ENCODE results near the gene RPS6KA5.
"Not testable (repeated sequence)": the region's sequence is repeated elsewhere in the genome, so short reads cannot be mapped to it uniquely, and the experiment has no call there.

The RPS6KA5 gene

DNA sequence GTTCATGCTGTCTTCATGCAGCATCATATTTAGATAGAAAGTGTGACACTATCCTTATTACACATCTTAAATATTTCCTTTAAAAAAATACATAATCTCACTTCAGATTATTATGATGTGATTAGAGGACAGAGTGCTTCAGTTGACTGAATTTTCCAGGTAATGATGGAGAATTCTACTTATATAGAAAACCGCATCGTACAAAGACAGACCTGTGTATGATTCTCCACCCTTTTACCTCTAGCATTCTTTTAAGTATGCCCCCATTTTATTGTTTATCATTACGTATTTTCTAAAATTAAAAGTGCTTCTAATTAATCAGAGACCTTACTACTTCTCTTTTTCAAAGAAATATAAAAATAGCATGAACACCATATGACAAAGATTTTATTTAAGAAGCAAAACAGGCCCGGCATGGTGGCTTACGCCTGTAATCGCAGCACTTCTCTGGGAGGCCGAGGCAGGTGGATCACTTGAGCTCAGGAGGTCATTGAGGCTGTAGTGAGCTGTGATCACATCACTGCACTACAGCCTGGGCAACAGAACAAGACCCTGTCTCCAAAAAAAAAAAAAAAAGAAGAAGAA is 13.9 kb downstream of the RPS6KA5 start:
- TF ChIP-seq, protein P1, sequence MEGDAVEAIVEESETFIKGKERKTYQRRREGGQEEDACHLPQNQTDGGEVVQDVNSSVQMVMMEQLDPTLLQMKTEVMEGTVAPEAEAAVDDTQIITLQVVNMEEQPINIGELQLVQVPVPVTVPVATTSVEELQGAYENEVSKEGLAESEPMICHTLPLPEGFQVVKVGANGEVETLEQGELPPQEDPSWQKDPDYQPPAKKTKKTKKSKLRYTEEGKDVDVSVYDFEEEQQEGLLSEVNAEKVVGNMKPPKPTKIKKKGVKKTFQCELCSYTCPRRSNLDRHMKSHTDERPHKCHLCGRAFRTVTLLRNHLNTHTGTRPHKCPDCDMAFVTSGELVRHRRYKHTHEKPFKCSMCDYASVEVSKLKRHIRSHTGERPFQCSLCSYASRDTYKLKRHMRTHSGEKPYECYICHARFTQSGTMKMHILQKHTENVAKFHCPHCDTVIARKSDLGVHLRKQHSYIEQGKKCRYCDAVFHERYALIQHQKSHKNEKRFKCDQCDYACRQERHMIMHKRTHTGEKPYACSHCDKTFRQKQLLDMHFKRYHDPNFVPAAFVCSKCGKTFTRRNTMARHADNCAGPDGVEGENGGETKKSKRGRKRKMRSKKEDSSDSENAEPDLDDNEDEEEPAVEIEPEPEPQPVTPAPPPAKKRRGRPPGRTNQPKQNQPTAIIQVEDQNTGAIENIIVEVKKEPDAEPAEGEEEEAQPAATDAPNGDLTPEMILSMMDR (conservative IDR thresholded peaks at IDR 0.05; ENCODE audit: control insufficient read depth, insufficient read depth, low read depth, low read length): no peak
- H3K4me3 ChIP-seq (ENCODE audit: control insufficient read depth, low read depth, low read length): no peak overlapping the region
- no peak for DNase-seq (ENCODE audit: low read depth)

GRCh38 chr14:91041450-91041849 is 19.0 kb downstream of the RPS6KA5 start:
- TF ChIP-seq, protein P1 (conservative IDR thresholded peaks at IDR 0.05; ENCODE audit: control insufficient read depth, insufficient read depth, low read depth, low read length): no peak
- no peak overlapping the region for H3K4me3 ChIP-seq (ENCODE audit: control insufficient read depth, low read depth, low read length)

GRCh38 chr14:91040545-91040944 is 19.9 kb downstream of the RPS6KA5 start:
- DNase-seq (ENCODE audit: low read depth): no peak
- TF ChIP-seq, protein P1 (conservative IDR thresholded peaks at IDR 0.05; ENCODE audit: control insufficient read depth, insufficient read depth, low read depth, low read length): no peak
- H3K4me3 ChIP-seq (ENCODE audit: control insufficient read depth, low read depth, low read length): no peak overlapping the region

More at GRCh38 chr14:91041450-91041849, 19.0 kb downstream of the RPS6KA5 start:
- no peak for DNase-seq (ENCODE audit: low read depth)

DNA sequence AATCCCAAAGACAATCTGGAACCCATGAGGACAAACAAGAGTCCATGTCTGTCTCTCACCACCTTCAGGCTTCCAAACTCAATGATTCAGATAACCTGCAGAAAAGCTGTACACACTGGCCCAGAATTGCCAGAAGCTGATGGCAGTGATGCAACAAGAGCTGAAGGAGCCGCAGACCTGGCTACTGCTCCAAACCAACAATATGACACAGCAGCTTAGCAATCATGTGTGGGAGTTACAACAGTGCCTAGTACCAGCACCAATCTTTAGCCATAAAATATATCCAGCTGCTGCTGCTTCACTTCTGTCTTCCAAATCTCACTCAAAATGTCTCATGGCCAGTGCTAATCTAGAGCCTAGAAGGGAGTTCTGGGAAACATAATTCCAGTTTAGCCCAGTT is 22.0 kb downstream of the RPS6KA5 start:
- peak; percentile 87 for DNase-seq (ENCODE audit: low read depth)
- H3K4me3 ChIP-seq (ENCODE audit: control insufficient read depth, low read depth, low read length): no peak overlapping the region
- TF ChIP-seq, protein P1 (conservative IDR thresholded peaks at IDR 0.05; ENCODE audit: control insufficient read depth, insufficient read depth, low read depth, low read length): no peak

GRCh38 chr14:91036741-91037469 is 23.5 kb downstream of the RPS6KA5 start:
- TF ChIP-seq, protein P1 (conservative IDR thresholded peaks at IDR 0.05; ENCODE audit: control insufficient read depth, insufficient read depth, low read depth, low read length): no peak
- peak; percentile 61 for DNase-seq (ENCODE audit: low read depth)
- H3K4me3 ChIP-seq (ENCODE audit: control insufficient read depth, low read depth, low read length): no peak overlapping the region

DNA sequence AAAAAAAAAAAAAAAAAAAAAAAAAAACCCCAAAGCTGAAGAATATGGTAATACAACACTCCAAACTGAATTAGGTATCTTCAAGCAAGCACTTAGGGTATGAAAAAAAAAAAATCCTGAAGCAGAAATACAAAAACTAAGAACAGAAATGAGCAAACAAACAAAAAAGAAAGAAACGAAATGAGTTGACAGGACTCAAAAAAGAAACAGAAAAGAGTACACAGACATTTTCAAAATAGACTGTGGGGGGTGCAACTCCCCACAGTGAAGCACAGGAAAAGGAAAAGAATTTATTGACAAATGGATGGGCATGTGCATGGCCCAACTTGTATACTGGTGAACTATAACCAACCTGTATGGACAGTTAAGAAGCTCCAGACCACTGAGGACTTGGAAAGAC is 24.6 kb downstream of the RPS6KA5 start:
- no peak overlapping the region for H3K4me3 ChIP-seq (ENCODE audit: control insufficient read depth, low read depth, low read length)
- no peak for DNase-seq (ENCODE audit: low read depth)
- TF ChIP-seq, protein P1 (conservative IDR thresholded peaks at IDR 0.05; ENCODE audit: control insufficient read depth, insufficient read depth, low read depth, low read length): no peak

- not testable (repeated sequence) for H3K4me3 ChIP-seq (ENCODE audit: control insufficient read depth, low read depth, low read length); DNase-seq (ENCODE audit: low read depth)
Measured at GRCh38 chr14:91034379-91034778, 26.1 kb downstream of the RPS6KA5 start.

All from fibroblast of mammary gland (primary cell).